CD1c-positive myeloid dendritic cell (primary cell): ENCODE results near the gene GTF2A1.
"Not testable (repeated sequence)": the region's sequence is repeated elsewhere in the genome, so short reads cannot be mapped to it uniquely, and the experiment has no call there.

ENCODE experiments used
- DNase-seq: peaks from one replicate; pipeline ENCODE4 v3.0.0-alpha.2; 2016; ENCODE audit errors: extremely low spot score

Gene GTF2A1

GRCh38 chr14:81233615-81234014 lies 12.9 kb upstream of the GTF2A1 start:
- DNase-seq, result no peak

GRCh38 chr14:81231540-81231939 lies 10.8 kb upstream of the GTF2A1 start:
- DNase-seq, result no peak

GRCh38 chr14:81224222-81224621 lies 3.5 kb upstream of the GTF2A1 start:
- DNase-seq, result no peak

- DNase-seq, result not testable (repeated sequence)
Measured at GRCh38 chr14:81223788-81224187, 3.0 kb upstream of the GTF2A1 start.

GRCh38 chr14:81222691-81223090 lies 1.9 kb upstream of the GTF2A1 start:
- no peak for DNase-seq

- no peak for DNase-seq
Measured at GRCh38 chr14:81222126-81222525, 1.4 kb upstream of the GTF2A1 start.

GRCh38 chr14:81221579-81222102 lies 882 bp upstream of the GTF2A1 start:
- DNase-seq, result no peak

GRCh38 chr14:81220580-81220829 lies 254 bp downstream of the GTF2A1 start:
- no peak for DNase-seq

GRCh38 chr14:81219759-81220579 lies 790 bp downstream of the GTF2A1 start:
- peak; percentile 60 for DNase-seq

- peak; percentile 96 for DNase-seq
Measured at GRCh38 chr14:81219210-81219758, 1.5 kb downstream of the GTF2A1 start.

GRCh38 chr14:81211844-81212243 lies 8.9 kb downstream of the GTF2A1 start:
- peak; percentile 62 for DNase-seq

GRCh38 chr14:81209167-81209836 lies 11.5 kb downstream of the GTF2A1 start:
- peak; percentile 80 for DNase-seq

- peak; percentile 20 for DNase-seq
Measured at GRCh38 chr14:81208489-81208888, 12.3 kb downstream of the GTF2A1 start.

- no peak for DNase-seq
Measured at GRCh38 chr14:81206115-81206514, 14.6 kb downstream of the GTF2A1 start.

- DNase-seq, result no peak
Measured at GRCh38 chr14:81205639-81206038, 15.1 kb downstream of the GTF2A1 start.

GRCh38 chr14:81200054-81200453 lies 20.7 kb downstream of the GTF2A1 start:
- DNase-seq, result peak; percentile 29

- no peak for DNase-seq
Measured at GRCh38 chr14:81199084-81199483, 21.7 kb downstream of the GTF2A1 start.

GRCh38 chr14:81198651-81199050 lies 22.1 kb downstream of the GTF2A1 start:
- no peak for DNase-seq

GRCh38 chr14:81193924-81194633 lies 26.7 kb downstream of the GTF2A1 start:
- DNase-seq, result no peak

- no peak for DNase-seq
Measured at GRCh38 chr14:81192594-81192993, 28.2 kb downstream of the GTF2A1 start.

- DNase-seq, result no peak
Measured at GRCh38 chr14:81187832-81188522, 32.8 kb downstream of the GTF2A1 start.

- DNase-seq, result peak; percentile 58
Measured at GRCh38 chr14:81179631-81180030, 41.1 kb downstream of the GTF2A1 start.
